ENCODE data around the gene ITK.
"Not testable (repeated sequence)": the region's sequence is repeated elsewhere in the genome, so short reads cannot be mapped to it uniquely, and the experiment has no call there.

- TF ChIP-seq, protein P1, sequence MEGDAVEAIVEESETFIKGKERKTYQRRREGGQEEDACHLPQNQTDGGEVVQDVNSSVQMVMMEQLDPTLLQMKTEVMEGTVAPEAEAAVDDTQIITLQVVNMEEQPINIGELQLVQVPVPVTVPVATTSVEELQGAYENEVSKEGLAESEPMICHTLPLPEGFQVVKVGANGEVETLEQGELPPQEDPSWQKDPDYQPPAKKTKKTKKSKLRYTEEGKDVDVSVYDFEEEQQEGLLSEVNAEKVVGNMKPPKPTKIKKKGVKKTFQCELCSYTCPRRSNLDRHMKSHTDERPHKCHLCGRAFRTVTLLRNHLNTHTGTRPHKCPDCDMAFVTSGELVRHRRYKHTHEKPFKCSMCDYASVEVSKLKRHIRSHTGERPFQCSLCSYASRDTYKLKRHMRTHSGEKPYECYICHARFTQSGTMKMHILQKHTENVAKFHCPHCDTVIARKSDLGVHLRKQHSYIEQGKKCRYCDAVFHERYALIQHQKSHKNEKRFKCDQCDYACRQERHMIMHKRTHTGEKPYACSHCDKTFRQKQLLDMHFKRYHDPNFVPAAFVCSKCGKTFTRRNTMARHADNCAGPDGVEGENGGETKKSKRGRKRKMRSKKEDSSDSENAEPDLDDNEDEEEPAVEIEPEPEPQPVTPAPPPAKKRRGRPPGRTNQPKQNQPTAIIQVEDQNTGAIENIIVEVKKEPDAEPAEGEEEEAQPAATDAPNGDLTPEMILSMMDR (IDR thresholded peaks at IDR 0.05 in 8 of 11, conservative IDR thresholded peaks at IDR 0.05 in 3 of 11), result not testable (repeated sequence)
- TF ChIP-seq POLR2A (IDR thresholded peaks at IDR 0.05), result not testable (repeated sequence)
Observed at GRCh38 chr5:157244704-157245103, 64.1 kb downstream of the ITK start.

Measured in spleen (tissue), 7 donors.